ENCODE measurements around the gene CRHR1.

- TF ChIP-seq, protein P1, sequence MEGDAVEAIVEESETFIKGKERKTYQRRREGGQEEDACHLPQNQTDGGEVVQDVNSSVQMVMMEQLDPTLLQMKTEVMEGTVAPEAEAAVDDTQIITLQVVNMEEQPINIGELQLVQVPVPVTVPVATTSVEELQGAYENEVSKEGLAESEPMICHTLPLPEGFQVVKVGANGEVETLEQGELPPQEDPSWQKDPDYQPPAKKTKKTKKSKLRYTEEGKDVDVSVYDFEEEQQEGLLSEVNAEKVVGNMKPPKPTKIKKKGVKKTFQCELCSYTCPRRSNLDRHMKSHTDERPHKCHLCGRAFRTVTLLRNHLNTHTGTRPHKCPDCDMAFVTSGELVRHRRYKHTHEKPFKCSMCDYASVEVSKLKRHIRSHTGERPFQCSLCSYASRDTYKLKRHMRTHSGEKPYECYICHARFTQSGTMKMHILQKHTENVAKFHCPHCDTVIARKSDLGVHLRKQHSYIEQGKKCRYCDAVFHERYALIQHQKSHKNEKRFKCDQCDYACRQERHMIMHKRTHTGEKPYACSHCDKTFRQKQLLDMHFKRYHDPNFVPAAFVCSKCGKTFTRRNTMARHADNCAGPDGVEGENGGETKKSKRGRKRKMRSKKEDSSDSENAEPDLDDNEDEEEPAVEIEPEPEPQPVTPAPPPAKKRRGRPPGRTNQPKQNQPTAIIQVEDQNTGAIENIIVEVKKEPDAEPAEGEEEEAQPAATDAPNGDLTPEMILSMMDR (conservative IDR thresholded peaks at IDR 0.05; ENCODE audit: low read depth, low read length) = no peak
- TF ChIP-seq POLR2A (IDR thresholded peaks at IDR 0.05; ENCODE audit: low read depth, low read length) = no peak
- TF ChIP-seq RFX5 (IDR thresholded peaks at IDR 0.05; ENCODE audit: low read depth, low read length) = no peak
- no peak for TF ChIP-seq MAZ (IDR thresholded peaks at IDR 0.05; ENCODE audit: borderline replicate concordance, low read depth, low read length)
Observed at GRCh38 chr17:45815752-45816151, 31.6 kb downstream of the CRHR1 start.
